ENCODE data around the gene SYDE2.
"Not testable (repeated sequence)": the region's sequence is repeated elsewhere in the genome, so short reads cannot be mapped to it uniquely, and the experiment has no call there.

The SYDE2 gene, protein sequence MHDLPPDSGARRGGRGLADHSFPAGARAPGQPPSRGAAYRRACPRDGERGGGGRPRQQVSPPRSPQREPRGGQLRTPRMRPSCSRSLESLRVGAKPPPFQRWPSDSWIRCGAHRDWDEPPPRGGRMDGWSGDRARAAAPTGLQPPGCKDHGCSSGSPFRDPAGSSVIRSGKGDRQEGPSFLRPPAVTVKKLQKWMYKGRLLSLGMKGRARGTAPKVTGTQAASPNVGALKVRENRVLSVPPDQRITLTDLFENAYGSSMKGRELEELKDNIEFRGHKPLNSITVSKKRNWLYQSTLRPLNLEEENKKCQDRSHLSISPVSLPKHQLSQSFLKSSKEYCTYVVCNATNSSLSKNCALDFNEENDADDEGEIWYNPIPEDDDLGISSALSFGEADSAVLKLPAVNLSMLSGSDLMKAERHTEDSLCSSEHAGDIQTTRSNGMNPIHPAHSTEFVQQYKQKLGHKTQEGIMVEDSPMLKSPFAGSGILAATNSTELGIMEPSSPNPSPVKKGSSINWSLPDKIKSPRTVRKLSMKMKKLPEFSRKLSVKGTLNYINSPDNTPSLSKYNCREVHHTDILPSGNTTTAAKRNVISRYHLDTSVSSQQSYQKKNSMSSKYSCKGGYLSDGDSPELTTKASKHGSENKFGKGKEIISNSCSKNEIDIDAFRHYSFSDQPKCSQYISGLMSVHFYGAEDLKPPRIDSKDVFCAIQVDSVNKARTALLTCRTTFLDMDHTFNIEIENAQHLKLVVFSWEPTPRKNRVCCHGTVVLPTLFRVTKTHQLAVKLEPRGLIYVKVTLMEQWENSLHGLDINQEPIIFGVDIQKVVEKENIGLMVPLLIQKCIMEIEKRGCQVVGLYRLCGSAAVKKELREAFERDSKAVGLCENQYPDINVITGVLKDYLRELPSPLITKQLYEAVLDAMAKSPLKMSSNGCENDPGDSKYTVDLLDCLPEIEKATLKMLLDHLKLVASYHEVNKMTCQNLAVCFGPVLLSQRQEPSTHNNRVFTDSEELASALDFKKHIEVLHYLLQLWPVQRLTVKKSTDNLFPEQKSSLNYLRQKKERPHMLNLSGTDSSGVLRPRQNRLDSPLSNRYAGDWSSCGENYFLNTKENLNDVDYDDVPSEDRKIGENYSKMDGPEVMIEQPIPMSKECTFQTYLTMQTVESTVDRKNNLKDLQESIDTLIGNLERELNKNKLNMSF

DNA sequence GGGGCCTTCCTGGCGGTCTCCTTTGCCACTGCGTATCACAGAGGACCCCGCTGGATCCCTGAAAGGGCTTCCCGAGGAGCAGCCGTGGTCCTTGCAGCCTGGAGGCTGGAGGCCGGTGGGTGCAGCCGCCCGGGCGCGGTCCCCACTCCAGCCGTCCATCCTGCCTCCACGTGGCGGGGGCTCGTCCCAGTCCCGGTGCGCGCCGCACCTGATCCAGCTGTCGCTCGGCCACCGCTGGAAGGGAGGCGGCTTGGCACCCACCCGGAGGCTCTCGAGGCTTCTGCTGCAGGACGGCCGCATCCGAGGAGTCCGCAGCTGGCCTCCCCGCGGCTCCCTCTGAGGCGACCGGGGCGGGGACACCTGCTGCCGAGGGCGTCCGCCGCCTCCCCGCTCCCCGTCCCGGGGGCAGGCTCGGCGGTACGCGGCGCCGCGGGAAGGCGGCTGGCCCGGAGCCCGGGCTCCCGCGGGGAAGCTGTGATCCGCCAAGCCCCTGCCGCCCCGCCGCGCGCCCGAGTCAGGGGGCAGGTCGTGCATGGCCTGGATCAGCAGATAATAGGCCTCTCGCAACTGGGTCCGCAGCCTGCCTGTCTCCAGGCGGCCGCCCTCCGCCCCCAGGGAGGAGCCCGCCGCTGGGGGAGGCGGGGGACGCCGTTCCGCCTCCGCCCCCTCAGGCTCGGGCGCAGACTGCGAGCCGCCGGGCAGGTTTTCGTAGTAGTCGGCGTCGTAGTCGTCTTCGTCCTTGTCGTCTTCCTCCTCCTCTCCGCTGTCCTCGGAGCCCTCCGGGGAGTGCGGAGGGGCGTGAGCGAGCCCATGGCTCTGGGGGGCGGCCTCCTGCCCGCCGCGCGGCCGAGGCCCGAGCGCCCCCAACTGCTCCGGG lies at the start of gene SYDE2:
Gene SYDE2, minus strand, starts transcription at position 554 of the 877 bp plus-strand sequence. Its CDS starts 20 bp downstream, at position 534.
- DNase-seq: peak; percentile 11

DNA sequence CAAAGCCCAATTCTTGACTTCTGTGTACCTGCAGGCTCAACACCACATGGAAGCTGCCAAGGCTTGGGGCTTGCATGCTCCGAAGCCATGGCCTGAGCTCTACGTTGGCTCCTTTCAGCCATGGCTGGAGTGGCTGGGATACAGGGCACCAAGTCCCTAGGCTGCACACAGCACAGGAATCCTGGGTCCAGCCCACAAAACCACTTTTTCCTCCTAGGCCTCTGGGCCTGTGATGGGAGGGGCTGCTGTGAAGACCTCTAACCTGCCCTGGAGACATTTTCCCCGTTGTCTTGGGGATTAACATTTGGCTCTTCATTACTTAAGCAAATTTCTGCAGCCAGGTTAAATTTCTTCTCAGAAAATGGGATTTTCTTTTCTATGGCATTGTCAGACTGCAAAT lies 48.2 kb upstream of the SYDE2 start:
- DNase-seq: not testable (repeated sequence)

- DNase-seq: no peak
Observed at GRCh38 chr1:85245891-85246290, 45.1 kb upstream of the SYDE2 start.

GRCh38 chr1:85245456-85245855 lies 44.6 kb upstream of the SYDE2 start:
- no peak for DNase-seq

DNA sequence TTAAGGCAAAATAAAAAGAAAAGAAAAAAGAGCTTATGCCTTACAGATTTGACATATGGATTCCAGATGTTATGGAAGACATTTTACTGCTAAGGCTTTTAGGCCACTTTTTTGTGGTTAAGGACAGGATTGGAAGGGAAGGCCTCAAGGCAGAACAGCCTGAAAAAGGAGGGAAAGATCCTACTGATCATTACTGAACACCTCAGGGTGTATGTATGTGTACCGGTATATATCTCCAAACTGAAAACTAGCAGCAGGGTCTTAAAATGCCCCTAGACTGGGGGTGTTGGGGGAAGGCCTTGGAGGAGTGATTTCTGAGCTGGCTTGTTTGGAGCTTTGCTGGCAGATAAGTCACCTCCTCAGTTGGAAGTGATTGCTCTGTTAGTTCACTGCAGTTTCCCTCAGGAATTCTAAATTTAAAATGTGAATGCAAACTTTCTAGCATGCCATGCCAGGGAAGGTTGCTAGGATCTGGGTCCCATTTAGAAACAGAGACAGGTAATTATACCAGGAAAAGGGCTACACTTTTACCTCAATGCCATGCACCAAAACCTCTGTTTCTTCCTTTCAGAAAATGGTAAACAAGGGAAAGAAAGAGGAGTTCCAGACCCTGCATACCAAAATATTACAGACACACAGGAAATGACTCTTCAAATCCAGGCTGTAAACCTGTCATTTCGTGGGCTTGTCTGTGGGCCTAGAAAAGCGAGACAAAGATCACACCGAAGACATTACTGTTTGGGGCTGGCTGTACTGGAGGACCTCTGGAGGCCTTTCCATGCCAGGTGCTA lies 43.6 kb upstream of the SYDE2 start:
- no peak for DNase-seq

- DNase-seq: no peak
Observed at GRCh38 chr1:85243372-85243771, 42.6 kb upstream of the SYDE2 start.

DNA sequence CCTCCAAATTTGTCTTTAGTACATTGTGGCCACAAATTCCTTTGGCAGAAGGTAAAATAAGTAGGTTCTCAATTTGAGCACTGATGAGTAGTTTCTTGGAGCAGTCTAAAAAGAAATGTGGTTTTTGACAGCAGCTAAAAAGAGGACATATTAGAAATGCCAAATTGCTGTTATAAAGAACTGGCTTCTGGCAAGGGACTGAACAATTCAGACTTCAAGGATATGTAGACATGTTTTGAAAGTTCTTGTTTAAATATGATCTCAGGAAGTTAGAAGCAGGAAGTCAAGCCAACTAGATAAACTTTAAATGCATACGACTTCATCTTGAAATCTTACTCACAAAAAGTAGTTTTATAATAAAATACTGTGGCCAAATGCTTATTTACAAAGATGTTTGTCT lies 39.8 kb upstream of the SYDE2 start:
- DNase-seq: no peak

GRCh38 chr1:85240174-85240601 lies 39.4 kb upstream of the SYDE2 start:
- DNase-seq: no peak

DNA sequence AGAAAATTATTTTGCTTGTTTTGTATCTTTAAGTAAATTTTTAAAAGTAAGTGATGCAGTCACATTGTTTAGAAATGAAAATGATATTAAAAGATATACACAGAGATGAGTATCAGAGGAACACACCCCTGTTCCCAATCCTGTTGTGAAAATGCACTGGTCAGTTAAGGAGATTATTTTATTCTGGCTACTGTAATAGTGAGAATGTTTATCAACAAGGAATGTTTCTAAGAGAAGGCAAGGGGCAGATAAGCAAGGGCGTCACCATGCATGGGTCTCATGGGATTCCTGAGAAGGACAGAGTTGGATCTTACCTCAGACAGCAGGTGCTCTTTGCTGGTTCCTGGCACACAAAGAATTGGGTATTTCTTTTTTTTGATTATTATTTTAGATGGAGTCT lies 36.8 kb upstream of the SYDE2 start:
- no peak for DNase-seq

DNA sequence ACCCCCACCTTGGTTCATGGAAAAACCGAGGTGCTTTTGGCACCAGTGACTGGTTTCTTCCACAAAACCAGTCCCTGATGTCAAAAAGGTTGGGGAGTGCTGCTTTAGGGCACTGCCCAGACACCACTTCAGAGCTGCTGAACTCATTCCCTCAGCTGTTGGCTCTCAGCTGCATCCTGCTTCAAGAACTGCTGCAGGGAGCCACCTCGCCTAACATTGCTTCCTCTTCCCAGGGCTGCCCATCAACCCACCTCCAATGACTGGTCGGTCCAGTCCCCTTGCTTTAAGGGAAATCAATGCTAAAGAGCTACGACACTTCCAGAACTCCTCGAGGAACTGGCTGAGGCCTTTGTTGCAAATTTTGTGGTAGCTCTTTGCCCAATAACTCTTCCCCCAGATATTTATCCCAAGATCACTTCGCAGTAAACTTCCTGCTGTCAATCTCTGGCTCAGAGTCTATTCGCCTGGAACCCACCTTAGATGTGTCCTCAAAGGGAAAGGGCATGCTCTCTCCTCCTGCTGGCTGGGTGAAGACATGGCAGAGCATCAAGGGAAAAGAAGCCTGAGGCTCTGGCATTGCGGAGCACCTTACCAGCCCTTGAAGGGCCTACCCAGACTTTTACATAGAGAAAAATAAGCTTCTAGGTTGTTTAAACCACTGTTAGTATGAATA lies 29.6 kb upstream of the SYDE2 start:
- no peak for DNase-seq

DNA sequence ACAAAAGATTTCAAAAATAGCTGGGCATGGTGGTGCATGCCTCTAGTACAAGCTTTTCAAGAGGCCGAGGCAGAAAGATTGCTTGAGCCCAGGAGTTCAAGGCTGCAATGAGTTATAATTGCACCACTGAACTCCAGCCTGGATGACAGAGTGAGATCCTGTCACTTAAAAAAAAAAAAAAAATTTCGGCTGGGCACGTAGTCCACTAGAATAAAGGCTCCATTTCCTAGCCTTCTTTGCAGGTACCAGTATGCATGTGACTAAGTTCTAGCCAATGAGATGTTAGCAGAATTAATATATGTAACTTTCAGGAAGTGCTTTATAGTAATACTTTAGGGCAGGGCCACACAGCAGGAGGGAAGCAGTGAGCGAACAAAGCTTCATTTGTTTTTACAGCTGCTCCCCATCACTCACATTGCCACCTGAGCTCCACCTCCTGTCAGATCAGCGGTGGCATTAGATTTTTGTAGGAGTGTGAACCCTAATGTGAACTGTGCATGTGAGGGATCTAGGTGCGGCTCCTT lies 28.8 kb upstream of the SYDE2 start:
- no peak for DNase-seq

DNA sequence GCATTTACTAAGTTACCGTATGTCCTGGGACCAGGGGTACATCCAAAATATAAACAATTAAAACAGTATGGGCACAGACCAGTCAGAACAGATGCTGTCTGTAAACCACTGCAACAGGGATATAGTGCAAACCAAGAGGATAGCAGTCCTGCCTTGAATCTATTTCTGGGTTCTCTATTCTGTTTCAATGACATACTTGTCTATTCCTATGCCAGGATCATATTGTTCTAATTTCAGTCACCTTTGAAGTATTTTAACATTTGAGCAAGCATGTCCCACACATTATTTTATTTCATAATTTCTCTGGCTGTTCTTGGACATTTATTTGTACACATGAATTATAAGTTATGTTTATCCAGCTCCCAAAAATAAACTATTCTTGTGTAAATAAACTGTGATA lies 28.2 kb upstream of the SYDE2 start:
- no peak for DNase-seq

- no peak for DNase-seq
Observed at GRCh38 chr1:85225624-85226380, 25.0 kb upstream of the SYDE2 start.

DNA sequence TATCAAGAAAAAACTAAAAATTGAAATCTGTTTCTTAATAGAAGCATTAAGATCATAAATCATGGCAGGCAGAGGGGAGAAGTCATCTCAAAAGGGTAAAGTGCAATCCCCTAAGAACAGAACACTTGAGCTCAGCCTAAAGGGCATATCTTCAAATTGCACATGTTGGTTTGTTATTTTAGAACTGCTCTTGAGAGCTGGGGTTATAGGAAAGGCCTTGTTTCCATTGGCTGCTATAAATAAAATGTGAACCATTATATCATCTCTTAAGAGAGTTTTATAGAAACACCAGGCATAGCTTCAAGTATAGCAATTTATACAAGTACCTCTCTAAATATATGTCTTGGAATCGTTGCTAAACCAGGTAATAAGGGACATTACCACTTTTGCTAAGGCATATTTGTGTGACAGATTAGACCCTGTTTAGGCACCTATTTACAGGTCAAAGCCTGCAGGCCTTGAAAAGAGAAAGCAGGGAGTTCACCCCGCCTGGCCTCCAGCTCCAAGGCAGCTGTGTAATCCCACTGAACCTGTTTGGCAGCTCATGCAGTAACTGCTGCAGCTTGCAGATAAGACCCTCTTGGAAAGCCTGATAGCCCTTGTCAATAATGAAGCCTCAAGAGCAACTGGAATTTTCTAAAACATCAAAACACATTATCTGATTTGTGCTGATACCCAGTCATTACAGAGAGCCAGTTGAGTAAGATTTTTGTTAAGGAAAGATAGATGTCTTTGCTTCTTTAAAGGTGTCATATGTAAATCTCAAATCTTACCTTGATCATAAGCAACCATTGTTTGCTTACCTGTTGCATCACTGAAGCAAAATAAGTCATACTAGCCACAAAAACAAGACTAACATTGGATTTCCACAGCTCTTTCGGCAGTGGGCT lies 24.2 kb upstream of the SYDE2 start:
- no peak for DNase-seq

DNA sequence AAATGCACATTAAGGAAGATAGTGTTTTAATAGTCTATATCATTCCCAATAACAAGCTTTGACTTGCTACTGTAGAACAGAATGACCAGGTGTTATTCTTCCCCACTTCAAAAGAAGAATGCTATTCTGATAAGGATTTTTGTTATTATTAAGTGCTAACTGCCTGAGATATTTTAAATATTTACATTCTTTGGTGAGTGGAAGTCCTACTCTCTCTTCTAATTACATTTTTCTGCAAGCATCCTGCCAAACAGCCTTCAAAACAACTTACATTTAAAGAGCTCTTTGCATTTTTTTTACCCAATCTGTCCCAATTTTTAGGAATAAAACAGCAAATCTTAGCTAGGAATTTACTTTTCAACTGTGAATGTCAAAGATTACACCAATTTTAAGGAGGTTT lies 23.5 kb upstream of the SYDE2 start:
- DNase-seq: no peak

DNA sequence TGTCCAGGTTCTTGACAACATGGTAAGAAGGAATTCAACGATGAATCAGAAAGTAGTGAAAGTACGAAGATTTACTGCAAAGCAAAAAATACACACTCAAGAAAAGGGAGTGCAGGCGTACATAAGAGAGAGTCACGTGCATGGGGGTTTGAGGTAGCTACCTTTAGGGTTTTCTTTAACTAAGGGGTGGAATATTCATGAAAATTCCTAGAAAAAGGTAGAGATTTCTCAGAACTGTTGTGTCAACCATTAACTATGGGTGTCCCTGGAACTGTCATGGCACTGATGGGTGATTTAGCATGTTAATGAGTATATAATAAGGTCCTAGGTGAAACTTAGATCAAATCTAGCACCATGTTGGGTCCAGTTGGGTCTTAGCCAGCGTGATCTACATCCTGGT lies 22.5 kb upstream of the SYDE2 start:
- no peak for DNase-seq

DNA sequence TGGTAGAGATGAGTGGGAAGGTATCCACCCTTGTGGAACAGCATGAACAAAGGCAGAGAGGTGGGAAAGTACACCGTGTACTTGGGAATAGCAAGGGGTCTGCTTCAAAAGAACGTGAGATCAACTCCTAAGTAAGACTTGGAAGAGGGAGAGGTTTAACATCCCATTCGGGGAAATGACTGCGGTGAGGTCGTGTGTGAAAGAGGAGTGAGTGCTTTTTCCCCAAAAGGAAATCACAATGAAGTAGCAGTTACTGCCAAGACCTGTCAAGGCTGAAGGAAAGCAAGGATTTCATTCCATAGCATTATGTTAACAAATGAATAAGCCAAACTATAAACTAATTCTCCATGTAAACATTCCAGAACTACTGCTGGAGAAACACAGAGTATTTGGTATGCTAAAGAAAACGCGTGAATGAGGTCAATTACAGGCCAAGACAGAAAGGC lies 20.0 kb upstream of the SYDE2 start:
- DNase-seq: no peak

GRCh38 chr1:85219853-85220610 lies 19.2 kb upstream of the SYDE2 start:
- DNase-seq: no peak

All from NCI-H2171 (cell line).